NCI-H460 (cell line): ENCODE measurements around the gene PLXDC2. TPM values are rescaled to one million over a fixed set of nuclear protein-coding genes. Genes with fewer than 3 reads are reported as not detected.
"Not testable (repeated sequence)": the region's sequence is repeated elsewhere in the genome, so short reads cannot be mapped to it uniquely, and the experiment has no call there.

Experiments
- DNase-seq: peaks from one replicate; pipeline ENCODE4 v3.0.0-alpha.2; 2016; ENCODE audit warnings: low read depth; ENCODE audit errors: extremely low read depth
- polyA plus RNA-seq: library from polyadenylated mRNA; depleted of rRNA; stranded (reverse); fragments of >200 nt; gene quantifications from 2 replicates; pipeline ENCODE4 v1.2.3, GENCODE V29; 2014; cell fraction: nucleus; rRNA removed
- total RNA-seq: library from RNA; depleted of rRNA; stranded (reverse); fragments of >200 nt; shearing (Covaris generic); gene quantifications from 2 replicates; pipeline ENCODE4 v1.2.3, GENCODE V29; 2014; rRNA removed

Gene PLXDC2
- total RNA-seq, result 0.06 and 0.07 TPM in 2 replicates
- not detected in 2 replicates for polyA plus RNA-seq

DNA sequence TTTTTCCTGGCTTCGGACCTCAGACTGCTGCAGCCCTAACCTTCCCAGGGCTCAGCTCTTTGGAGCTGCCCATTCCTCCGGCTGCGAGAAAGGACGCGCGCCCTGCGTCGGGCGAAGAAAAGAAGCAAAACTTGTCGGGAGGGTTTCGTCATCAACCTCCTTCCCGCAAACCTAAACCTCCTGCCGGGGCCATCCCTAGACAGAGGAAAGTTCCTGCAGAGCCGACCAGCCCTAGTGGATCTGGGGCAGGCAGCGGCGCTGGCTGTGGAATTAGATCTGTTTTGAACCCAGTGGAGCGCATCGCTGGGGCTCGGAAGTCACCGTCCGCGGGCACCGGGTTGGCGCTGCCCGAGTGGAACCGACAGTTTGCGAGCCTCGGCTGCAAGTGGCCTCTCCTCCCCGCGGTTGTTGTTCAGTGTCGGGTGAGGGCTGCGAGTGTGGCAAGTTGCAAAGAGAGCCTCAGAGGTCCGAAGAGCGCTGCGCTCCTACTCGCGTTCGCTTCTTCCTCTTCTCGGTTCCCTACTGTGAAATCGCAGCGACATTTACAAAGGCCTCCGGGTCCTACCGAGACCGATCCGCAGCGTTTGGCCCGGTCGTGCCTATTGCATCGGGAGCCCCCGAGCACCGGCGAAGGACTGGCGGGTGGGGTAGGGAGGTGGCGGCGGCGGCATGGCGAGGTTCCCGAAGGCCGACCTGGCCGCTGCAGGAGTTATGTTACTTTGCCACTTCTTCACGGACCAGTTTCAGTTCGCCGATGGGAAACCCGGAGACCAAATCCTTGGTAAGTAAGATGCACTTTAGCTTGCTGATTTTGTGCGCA, at the start of gene PLXDC2:
Gene PLXDC2 (plus strand): TSS at position 22 of the 820 bp plus-strand sequence.
- no peak for DNase-seq

DNA sequence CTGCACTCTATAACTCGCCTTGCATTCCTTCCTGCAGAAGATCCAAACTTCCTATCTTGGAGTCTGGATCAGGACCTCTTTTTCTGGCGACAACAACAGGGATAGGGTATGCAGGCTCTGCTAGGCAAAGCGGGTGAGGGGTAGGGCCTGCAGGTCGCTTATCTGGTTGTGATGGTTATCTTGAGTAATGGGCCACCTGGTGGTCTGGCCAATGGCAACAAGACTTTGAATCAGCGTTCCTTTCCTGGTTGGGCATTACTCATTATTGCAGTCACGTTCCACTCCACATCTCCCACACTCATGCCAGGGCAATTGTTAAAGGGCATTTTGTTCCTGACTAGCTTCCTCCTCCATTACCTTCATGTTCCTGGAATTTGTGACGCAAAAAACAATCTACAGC, 48.4 kb upstream of the PLXDC2 start:
- no peak for DNase-seq

DNA sequence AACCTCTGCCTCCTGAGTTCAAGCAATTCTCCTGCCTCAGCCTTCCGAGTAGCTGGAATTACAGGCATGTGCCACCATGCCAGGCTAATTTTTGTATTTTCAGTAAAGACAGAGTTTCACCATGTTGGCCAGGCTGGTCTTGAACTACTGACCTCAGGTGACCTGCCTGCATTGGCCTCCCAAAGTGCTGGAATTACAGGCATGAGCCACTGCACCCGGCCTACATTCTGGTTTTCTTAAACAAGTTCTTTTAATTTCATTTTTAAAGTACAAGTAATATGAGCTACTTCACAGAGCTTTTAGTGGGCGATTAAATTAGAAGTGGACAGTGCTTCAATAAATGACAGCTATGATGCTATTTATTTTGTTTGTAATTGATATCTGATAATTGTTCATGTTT, 46.4 kb upstream of the PLXDC2 start:
- not testable (repeated sequence) for DNase-seq

DNA sequence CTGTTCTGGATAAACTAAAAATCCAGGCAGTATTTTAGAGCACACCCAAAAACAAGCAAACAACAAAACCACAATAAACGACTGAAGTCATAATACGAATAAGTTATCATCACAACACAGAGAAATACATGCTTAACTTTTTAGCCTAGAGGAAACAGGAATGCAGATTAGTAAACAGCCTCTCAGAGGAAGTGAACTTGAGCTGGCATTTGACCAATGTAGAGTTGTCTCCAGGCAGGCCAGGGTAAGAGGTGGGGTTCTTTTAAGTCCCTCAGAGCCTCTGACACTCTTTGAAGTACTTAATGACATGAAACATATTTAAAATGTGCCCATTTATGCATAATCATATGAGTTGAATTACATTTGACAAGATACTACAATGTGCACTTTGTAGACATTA, 43.3 kb upstream of the PLXDC2 start:
- no peak for DNase-seq

DNA sequence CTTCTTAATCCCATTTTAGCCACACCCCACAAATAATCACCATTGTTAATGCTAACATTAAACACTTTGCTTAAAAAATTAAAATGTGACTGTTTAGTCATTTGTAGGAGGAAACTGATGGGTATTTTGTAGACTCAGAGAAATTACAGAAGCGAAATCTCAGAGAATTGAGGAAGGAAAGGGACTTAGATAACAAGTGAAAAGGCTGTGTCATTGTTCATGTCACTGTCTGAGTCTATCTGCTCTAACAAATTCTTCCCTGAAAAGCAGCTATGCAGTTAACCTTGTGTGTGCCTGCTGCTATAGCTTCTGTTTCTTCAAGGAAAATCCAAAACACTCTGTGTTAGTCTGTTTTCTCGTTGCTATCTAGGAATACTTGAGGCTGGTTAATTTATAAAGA, 40.9 kb upstream of the PLXDC2 start:
- no peak for DNase-seq

DNA sequence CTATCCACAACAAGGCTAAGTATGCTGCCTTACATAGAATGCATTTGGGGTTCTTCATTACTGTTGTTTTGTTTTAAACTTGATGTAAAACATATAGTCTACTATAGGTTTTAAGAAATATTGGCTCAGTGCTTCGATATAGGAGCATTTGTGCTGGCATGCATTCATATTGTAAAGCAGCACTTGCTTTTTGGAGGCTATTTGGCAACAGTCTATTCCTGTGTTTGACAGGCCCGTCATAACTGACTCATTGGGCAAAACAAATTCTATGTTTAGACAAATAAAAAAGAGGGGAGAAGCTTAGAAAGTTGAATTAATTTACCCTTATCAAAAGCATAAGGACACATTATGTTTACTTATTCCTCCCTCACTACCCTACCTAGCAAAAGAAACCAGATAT, 38.4 kb upstream of the PLXDC2 start:
- no peak for DNase-seq

DNA sequence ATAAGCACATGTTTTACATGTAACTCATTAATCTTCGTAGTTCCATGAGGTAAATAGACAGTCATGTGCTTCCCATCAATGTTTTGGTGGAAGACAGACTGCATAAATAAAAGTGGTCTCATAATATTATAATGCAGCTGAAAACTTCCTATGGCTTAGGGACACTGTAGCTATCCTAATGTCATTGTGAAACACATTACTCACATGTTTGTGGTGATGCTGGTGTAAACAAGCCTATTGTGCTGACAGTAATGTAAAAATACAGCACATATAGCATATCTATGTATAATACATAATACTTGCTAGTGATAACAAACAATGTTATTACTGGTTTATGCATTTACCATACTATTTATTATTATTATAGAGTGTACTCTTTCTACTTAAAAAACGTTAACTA, 37.2 kb upstream of the PLXDC2 start:
- no peak for DNase-seq

DNA sequence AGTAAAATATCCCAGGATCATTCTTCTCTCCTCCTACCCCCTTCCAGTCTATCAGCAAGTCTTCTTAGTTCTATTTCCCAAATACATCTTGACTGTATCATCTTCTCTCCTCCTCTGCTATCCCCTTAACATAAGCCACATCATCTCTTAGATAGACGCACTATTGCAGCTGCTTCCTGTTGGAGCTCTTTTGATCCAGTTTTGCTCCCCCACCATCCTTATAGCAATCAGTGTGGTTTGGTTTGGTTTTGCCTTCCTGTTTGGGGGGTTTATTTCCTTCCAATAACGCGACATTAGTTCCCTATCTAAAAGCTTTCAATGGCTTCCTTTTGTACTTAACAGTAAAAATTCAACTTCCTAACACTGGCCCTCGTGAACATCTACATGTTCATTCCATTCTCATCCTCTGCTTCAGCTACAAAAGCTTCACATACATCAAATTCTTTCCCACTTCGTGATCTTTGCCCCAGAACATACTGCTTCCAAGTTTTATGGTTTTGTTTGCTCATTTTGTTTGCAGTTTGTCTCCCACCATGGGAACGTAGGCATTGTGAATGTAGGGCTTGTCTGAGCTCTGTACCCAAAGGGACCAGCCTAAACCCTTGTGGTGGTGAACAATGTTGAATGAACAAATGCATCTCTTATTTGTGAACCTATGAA, 33.7 kb upstream of the PLXDC2 start:
- DNase-seq, result no peak

DNA sequence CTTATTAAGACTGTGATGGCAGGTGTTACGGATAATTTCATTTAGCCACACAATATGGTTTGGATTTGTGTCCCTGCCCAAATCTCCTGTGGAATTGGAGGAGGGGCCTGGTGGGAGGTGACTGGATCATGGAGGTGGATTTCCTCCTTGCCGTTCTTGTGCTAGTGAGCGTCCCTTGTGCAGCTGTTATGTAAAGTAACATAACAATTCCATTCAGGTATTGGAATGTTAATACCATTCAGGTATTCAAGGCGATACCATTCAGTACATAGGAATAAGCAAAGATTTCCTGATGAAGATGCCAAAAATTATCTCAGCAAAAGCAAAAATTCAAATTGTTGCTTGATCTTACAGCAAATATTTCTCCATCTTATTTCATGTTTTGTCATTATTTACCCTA, 32.5 kb upstream of the PLXDC2 start:
- no peak for DNase-seq

DNA sequence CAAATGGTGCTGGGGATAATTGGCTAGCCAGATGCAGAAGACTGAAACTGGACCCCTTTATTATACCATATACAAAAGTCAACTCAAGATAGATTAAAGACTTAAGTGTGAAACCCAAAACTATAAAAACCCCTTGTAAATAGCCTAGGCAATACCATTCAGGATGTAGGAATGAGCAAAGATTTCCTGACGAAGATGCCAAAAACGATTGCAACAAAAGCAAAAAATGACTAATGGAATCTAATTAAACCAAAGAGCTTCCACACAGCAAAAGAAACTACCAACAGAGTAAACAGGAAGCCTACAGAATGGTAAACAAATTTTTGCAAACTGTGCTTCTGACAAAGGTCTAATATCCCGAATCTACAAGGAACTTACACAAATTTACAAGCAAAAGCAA, 30.9 kb upstream of the PLXDC2 start:
- DNase-seq, result no peak

DNA sequence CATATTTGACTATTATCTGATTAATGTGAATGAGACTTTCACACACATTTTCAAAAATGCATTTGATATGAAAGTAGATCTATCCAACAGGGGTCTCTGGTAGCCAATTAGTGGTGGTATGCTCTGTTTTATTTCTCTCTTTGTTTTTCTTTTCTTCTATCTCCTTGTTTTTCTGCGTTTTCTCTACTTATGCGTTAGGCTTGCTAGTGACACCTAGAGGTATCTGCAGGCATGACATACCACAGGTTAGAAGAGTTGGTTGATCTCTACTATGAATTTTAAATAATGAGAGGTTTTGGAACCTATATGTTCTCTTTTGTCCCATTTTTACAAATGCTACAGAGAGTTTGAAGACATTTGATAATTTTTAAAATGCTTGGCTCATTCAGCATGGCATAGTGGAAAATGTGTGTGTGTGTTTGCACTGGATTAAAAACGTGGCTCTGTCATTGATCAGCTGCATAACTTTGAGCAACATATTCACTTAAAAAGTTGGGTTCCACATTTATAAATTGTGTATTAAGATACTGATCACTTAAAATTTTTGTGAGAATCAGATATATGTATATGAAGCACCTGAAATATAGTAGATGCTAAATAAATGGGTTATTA, 28.1 kb upstream of the PLXDC2 start:
- DNase-seq, result peak; percentile 12

DNA sequence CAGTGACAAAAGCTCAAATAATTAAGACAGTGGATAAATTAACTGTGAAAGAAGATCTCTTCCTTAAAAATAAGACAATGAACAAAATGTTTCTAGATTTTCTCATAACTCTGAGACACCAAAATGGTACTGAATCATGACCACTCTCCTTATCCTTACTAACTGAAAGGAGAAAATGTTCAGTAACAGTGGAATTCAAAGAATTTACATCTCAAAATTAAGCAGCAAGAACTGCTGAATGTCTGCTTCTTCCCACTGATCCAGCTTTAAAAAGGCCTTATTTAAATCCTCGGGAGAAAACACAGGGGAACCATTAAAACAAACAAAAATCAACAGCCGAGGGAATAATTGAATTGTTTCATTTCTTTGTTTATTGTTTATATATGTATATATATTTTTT, 27.3 kb upstream of the PLXDC2 start:
- DNase-seq, result no peak

DNA sequence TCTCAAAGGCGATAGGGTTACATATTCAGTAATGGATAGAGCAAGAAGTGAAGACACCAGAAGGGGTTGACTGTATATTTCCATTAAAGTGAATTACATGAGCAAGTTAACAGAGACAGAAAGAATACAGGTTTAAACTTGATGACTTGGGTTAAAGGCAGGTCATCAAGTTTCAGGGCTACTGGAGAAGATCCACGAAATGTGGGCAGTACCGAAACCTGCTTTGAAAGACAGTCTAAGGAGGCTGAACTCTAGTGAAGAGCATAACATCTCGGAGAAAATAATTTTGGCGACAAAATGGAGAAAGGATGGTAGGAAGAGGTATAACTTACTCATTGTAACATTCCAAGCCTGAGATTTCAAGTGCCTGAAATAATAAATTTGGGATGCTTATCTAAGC, 26.6 kb upstream of the PLXDC2 start:
- no peak for DNase-seq

DNA sequence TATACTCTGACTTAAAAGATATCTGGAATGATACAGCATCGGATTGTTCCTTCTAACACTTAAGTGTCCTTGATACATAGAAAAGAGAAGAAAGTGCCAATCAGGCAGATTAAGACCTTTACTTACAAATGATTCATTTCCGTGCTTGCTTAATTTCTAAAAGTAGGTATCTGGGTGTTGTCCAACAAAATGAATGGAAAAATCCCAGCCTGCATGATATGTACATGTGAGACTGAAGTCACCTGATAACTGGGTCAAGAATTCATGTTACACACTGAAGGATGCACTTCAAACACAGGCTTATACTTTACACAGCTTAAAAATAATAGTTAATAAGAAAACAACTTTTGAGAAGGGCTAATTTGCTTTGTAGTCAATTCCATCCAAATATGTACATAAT, 25.2 kb upstream of the PLXDC2 start:
- DNase-seq, result no peak

DNA sequence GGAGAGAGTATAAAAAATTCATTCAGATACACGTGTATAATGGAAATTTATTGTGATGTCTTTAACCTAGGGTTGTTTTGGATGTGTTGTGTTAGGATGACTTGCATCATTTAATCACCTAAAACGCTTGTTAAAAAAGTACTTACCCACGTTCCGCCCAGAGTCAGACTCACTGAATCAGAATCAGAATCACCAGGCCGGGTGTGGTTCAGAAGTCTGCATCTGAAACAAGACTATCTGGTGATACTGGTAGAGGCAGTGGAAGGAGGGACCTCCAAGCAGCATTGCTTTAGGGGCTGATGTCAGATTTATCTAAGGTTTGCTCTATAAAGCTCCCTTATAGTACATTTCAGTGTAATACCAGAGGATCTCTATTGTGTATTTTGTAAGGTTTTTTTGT, 20.5 kb upstream of the PLXDC2 start:
- no peak for DNase-seq

DNA sequence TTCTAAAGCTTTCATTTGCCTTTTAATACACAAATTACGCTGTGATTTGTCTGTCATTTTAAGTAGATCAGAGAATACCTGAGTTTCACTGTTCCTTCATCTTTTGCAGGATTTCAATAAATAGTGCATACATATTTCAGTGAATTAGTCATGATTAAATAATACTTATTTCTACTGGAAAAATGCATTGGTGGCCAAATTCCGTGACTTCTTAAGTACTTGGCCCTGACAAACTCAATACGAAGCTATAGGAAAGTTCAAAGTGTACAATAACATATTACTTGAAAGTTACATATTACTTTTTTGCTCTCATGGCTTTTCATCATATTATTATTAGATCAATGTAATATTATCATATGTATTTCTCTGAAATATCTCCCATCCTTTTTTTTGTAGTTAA, 16.1 kb upstream of the PLXDC2 start:
- DNase-seq, result no peak

DNA sequence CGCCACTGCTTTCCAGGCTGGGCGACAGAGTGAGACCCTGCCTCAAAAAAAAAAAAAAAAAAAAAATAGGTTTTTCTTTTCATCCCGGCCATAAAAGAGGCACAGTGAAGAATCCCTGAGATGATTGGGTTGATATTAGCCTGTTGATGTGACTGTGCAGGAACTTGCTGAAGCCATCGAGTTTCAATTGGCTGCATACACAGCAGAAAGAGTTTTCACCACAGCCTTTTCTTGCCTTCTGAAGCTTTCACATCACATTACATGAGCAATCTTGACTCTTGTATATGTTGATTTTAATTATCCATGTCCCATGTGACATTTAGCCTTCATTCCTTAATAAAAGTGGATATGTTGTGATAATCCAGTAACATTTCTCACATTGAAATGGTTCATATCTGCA, 14.9 kb upstream of the PLXDC2 start:
- DNase-seq, result no peak

DNA sequence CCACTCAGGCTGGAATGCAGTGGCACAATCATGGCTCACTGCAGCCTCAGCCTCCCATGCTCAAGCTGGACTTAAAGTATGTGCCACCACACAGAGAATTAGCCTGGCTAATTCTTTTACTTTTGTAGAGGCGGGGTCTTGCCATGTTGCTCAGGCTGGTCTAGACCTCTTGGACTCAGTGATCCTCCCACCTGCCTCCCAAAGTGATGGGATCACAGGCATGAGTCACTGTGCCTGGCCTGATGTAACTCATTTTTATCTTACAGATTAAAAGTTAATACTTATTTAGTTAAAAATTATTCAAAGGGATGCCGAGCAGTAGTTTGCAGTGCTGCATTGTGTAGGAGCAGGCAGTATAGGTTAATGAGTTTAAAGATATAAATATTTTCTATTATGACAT, 12.6 kb upstream of the PLXDC2 start:
- no peak for DNase-seq

DNA sequence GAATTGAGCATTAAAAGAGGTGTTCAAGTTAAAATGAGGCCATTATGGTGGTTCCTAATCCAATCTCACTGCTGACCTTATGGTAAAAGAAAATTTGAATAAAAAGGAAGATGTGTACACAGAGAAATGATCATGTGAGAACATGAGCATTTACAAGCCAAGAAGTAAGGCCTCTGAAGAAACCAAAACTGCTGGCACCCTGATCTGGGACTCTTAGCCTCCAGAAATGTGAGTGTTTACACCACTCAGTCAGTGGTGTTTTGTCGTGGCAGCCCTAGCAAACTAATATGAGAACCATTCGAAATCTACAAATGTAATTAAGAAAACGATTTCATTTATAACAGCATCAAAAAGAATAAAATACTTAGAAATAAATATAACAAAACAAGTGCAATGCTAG, 6.8 kb upstream of the PLXDC2 start:
- no peak for DNase-seq

DNA sequence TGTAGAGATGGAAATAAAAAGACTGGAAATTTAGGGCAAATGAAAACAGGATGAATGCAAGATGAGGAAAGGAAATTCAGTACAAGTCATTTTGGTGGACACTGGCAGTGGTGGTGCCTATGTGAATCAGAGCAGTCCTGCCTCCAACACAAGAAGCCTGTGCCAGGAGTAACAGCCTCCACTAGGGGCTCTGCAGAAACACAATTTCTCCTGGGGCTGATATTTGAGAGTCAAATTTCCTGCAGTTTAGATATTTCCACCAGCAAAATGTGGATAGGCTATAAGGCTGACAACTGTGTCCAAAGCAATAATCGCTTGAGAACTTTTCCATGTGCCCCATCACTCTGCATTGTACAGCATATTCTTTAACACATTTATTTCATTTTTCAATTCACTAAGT, 4.7 kb upstream of the PLXDC2 start:
- no peak for DNase-seq

DNA sequence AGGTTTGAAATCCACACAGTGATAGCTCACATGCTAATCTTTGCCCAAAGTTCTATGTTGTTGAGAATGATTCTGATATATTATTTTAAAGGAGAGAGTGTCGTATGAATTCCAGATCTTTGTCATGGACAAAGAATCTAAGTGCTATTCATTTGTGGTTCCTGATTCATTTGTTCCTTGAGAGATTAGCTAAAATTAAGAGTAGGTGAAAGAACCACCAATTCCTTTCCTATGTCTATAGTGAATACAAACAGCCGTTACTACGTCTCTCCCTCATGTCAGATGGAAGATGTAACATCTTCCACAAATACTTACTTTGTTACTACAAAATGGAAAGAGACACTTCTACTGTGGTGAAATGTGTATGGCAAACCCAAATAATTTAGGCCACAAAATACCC, 3.3 kb upstream of the PLXDC2 start:
- DNase-seq, result no peak
